HepG2 (cell line): ENCODE data around the gene CYBC1. TPM values are rescaled to one million over a fixed set of nuclear protein-coding genes. Genes with fewer than 3 reads are reported as not detected.

ENCODE experiments used
- BHLHE40 ChIP-seq: IDR thresholded peaks from 2 replicates; pipeline ENCODE4 v1.6.1; 2011; ENCODE audit warnings: low read length, improper control_type of control experiment
- IKZF4 ChIP-seq: sonication (generic); formaldehyde crosslinking; IDR thresholded peaks from 2 replicates; pipeline ENCODE4 v1.5.1; 2020; ENCODE audit warnings: borderline replicate concordance, mild to moderate bottlenecking, low read depth, missing genetic modification reagents; ENCODE audit errors: not compliant biosample characterization
- MAFF ChIP-seq: IDR thresholded peaks from 2 replicates; pipeline ENCODE4 v1.6.1; 2011; ENCODE audit warnings: low read depth, low read length, improper control_type of control experiment
- MEIS2 ChIP-seq: sonication (generic); formaldehyde crosslinking; IDR thresholded peaks from 2 replicates; pipeline ENCODE4 v1.9.0; 2021; ENCODE audit warnings: mild to moderate bottlenecking, missing genetic modification reagents
- NCOR1 ChIP-seq: fragments of 200-600 bp; sonication (generic); IDR thresholded peaks from 2 replicates; pipeline ENCODE4 v1.7.0; 2017; ENCODE audit warnings: antibody characterized with exemption, low read length, borderline replicate concordance
- PPARG ChIP-seq: conservative IDR thresholded peaks from 2 replicates; pipeline ENCODE4 v1.6.1; 2016; ENCODE audit warnings: missing biosample characterization, missing genetic modification reagents
- SIN3A ChIP-seq: IDR thresholded peaks from 2 replicates; pipeline ENCODE4 v1.6.1; 2011; ENCODE audit warnings: low read depth, mild to moderate bottlenecking, control low read depth, low read length, borderline replicate concordance
- TCF7L2 ChIP-seq: IDR thresholded peaks from 2 replicates; pipeline ENCODE4 v1.6.1; 2011; ENCODE audit warnings: mild to moderate bottlenecking, low read depth, low read length, moderate library complexity
- ZFX ChIP-seq: sonication (generic); formaldehyde crosslinking; IDR thresholded peaks from 2 replicates; pipeline ENCODE4 v1.4.0; 2020; ENCODE audit warnings: mild to moderate bottlenecking, low read depth, missing genetic modification reagents, moderate library complexity
- ZNF33A ChIP-seq: sonication (generic); formaldehyde crosslinking; IDR thresholded peaks from 2 replicates; pipeline ENCODE4 v1.5.1; 2020; ENCODE audit warnings: missing genetic modification reagents, mild to moderate bottlenecking, moderate library complexity, borderline replicate concordance
- ZNF562 ChIP-seq: sonication (generic); formaldehyde crosslinking; IDR thresholded peaks from 2 replicates; pipeline ENCODE4 v1.8.0; 2022; ENCODE audit warnings: missing genetic modification reagents, borderline replicate concordance
- ZNF619 ChIP-seq: sonication (generic); formaldehyde crosslinking; IDR thresholded peaks from 2 replicates; pipeline ENCODE4 v1.4.0; 2020; ENCODE audit warnings: mild to moderate bottlenecking, missing genetic modification reagents
- ZNF850 ChIP-seq: sonication (generic); formaldehyde crosslinking; conservative IDR thresholded peaks from 2 replicates; pipeline ENCODE4 v1.9.0; 2021; ENCODE audit warnings: mild to moderate bottlenecking, missing genetic modification reagents
- ZSCAN12 ChIP-seq: sonication (generic); formaldehyde crosslinking; IDR thresholded peaks from 2 replicates; pipeline ENCODE4 v1.9.0; 2021; ENCODE audit warnings: mild to moderate bottlenecking, missing genetic modification reagents
- polyA plus RNA-seq, 8 experiments: library from polyadenylated mRNA; depleted of rRNA in 3 of 8; stranded (reverse) in 7 of 8; unstranded in 1 of 8; fragments of >200 nt; fragmentation: Illumina TruSeq in 4 of 8; extraction: Trizol in 4 of 8; gene quantifications; 2 replicates each; pipeline versions ENCODE4 v1.2.1 to v1.2.3, GENCODE V29; 2011 to 2016; ENCODE audit warnings: low read depth in 4 of 8, missing spikeins in 1 of 8, mixed read lengths in 1 of 8; ENCODE audit not compliant: insufficient read depth in 1 of 8
- total RNA-seq, 5 experiments: library from RNA; depleted of rRNA; stranded (reverse); fragments of >200 nt; fragmentation: Illumina TruSeq; extraction: Trizol; gene quantifications; 2 replicates each; pipeline ENCODE4 v1.2.3, GENCODE V29; 2016; ENCODE audit warnings: low read depth in 1 of 5
- TF ChIP-seq, protein P1 (sequence below): sonication (generic); formaldehyde crosslinking; IDR thresholded peaks from 2 replicates; pipeline ENCODE4 v1.5.0; 2020; ENCODE audit warnings: missing genetic modification reagents
- TF ChIP-seq, protein P2 (sequence below): sonication (generic); formaldehyde crosslinking; IDR thresholded peaks from 2 replicates; pipeline ENCODE4 v1.8.0; 2022; ENCODE audit warnings: mild to moderate bottlenecking, missing genetic modification reagents; ENCODE audit not compliant: insufficient replicate concordance
- TF ChIP-seq, protein P3 (sequence below): sonication (generic); formaldehyde crosslinking; IDR thresholded peaks from 2 replicates; pipeline ENCODE4 v1.9.0; 2021; ENCODE audit warnings: missing genetic modification reagents, mild to moderate bottlenecking, borderline replicate concordance
- TF ChIP-seq, protein P4 (sequence below): sonication (generic); formaldehyde crosslinking; conservative IDR thresholded peaks from 2 replicates; pipeline ENCODE4 v1.5.0; 2020; ENCODE audit warnings: missing genetic modification reagents
- TF ChIP-seq, protein P5 (sequence below): sonication (generic); formaldehyde crosslinking; IDR thresholded peaks from 2 replicates; pipeline ENCODE4 v1.5.1; 2020; ENCODE audit warnings: missing genetic modification reagents, mild to moderate bottlenecking, borderline replicate concordance

The CYBC1 gene
- total and polyA plus RNA-seq, 2 of the 13 experiments (the other 11 are each of a cell fraction or from before 2014, with no cell fraction given) = 43.4 to 44.1 TPM

DNA sequence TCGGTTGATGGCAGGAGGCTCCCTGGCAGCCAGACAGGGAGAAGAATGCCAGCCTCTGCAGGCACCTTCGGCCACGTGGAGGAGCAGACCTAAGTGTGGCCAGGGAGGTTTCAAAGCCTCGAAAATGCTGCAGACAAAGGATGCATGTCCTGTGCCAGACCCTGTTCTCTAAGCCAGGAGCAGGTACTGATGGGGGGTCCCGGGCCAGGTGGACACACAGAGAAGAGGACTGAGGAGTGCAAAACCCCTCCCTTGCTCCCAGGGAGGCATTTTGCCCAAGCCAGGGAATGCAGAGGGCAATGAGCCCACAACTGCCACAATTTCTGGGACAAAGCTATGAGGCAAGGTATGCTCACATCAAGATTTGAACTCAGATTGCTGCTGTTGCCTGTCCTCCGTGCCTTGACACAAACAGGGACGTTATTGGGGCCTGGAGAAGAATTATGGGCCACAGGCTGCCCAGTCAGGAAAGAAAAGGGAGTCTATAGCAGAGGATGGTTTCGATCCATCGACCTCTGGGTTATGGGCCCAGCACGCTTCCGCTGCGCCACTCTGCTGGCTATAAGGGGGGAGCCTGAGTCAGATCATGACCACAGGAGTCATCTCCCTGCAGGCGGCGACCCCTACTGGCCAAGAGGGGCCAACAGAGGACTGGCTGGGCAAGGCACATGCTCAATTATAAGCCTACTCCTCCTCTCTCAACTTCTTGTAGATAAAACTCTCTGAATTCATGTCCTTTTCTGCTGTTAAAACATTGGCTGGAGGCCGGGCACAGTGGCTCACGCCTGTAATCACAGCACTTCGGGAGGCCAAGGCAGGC lies 43.9 kb upstream of the CYBC1 start (continued):
- TF ChIP-seq, protein P1, sequence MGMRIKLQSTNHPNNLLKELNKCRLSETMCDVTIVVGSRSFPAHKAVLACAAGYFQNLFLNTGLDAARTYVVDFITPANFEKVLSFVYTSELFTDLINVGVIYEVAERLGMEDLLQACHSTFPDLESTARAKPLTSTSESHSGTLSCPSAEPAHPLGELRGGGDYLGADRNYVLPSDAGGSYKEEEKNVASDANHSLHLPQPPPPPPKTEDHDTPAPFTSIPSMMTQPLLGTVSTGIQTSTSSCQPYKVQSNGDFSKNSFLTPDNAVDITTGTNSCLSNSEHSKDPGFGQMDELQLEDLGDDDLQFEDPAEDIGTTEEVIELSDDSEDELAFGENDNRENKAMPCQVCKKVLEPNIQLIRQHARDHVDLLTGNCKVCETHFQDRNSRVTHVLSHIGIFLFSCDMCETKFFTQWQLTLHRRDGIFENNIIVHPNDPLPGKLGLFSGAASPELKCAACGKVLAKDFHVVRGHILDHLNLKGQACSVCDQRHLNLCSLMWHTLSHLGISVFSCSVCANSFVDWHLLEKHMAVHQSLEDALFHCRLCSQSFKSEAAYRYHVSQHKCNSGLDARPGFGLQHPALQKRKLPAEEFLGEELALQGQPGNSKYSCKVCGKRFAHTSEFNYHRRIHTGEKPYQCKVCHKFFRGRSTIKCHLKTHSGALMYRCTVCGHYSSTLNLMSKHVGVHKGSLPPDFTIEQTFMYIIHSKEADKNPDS (CRISPR knock-in tag) = no peak; the same call in none of the 2 replicates
- TF ChIP-seq ZNF33A = no peak; the same call in 1 of the 2 replicates
- no peak for TF ChIP-seq ZNF850
- TF ChIP-seq TCF7L2 = no peak
- TF ChIP-seq, protein P2, sequence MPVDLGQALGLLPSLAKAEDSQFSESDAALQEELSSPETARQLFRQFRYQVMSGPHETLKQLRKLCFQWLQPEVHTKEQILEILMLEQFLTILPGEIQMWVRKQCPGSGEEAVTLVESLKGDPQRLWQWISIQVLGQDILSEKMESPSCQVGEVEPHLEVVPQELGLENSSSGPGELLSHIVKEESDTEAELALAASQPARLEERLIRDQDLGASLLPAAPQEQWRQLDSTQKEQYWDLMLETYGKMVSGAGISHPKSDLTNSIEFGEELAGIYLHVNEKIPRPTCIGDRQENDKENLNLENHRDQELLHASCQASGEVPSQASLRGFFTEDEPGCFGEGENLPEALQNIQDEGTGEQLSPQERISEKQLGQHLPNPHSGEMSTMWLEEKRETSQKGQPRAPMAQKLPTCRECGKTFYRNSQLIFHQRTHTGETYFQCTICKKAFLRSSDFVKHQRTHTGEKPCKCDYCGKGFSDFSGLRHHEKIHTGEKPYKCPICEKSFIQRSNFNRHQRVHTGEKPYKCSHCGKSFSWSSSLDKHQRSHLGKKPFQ = peak; percentile 90
- TF ChIP-seq, protein P3, sequence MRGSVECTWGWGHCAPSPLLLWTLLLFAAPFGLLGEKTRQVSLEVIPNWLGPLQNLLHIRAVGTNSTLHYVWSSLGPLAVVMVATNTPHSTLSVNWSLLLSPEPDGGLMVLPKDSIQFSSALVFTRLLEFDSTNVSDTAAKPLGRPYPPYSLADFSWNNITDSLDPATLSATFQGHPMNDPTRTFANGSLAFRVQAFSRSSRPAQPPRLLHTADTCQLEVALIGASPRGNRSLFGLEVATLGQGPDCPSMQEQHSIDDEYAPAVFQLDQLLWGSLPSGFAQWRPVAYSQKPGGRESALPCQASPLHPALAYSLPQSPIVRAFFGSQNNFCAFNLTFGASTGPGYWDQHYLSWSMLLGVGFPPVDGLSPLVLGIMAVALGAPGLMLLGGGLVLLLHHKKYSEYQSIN (CRISPR knock-in tag) = no peak
- TF ChIP-seq MEIS2 (CRISPR knock-in tag) = no peak; the same call in 1 of the 2 replicates
- peak; percentile 97 for TF ChIP-seq ZNF619 (CRISPR knock-in tag)
- TF ChIP-seq, protein P4, sequence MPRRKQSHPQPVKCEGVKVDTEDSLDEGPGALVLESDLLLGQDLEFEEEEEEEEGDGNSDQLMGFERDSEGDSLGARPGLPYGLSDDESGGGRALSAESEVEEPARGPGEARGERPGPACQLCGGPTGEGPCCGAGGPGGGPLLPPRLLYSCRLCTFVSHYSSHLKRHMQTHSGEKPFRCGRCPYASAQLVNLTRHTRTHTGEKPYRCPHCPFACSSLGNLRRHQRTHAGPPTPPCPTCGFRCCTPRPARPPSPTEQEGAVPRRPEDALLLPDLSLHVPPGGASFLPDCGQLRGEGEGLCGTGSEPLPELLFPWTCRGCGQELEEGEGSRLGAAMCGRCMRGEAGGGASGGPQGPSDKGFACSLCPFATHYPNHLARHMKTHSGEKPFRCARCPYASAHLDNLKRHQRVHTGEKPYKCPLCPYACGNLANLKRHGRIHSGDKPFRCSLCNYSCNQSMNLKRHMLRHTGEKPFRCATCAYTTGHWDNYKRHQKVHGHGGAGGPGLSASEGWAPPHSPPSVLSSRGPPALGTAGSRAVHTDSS (CRISPR knock-in tag) = 0 out of 2 replicates have a peak, but pooled peaks have one; percentile 31
- peak; percentile 57; the same call in 1 of the 2 replicates for TF ChIP-seq NCOR1
- no peak for TF ChIP-seq ZNF562 (CRISPR knock-in tag)
- TF ChIP-seq ZFX = peak; percentile 91
- TF ChIP-seq, protein P5, sequence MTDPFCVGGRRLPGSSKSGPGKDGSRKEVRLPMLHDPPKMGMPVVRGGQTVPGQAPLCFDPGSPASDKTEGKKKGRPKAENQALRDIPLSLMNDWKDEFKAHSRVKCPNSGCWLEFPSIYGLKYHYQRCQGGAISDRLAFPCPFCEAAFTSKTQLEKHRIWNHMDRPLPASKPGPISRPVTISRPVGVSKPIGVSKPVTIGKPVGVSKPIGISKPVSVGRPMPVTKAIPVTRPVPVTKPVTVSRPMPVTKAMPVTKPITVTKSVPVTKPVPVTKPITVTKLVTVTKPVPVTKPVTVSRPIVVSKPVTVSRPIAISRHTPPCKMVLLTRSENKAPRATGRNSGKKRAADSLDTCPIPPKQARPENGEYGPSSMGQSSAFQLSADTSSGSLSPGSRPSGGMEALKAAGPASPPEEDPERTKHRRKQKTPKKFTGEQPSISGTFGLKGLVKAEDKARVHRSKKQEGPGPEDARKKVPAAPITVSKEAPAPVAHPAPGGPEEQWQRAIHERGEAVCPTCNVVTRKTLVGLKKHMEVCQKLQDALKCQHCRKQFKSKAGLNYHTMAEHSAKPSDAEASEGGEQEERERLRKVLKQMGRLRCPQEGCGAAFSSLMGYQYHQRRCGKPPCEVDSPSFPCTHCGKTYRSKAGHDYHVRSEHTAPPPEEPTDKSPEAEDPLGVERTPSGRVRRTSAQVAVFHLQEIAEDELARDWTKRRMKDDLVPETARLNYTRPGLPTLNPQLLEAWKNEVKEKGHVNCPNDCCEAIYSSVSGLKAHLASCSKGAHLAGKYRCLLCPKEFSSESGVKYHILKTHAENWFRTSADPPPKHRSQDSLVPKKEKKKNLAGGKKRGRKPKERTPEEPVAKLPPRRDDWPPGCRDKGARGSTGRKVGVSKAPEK (CRISPR knock-in tag) = no peak
- TF ChIP-seq ZSCAN12 (CRISPR knock-in tag) = no peak; the same call in 1 of the 2 replicates
- TF ChIP-seq PPARG (CRISPR knock-in tag) = peak; percentile 63; the same call in 1 of the 2 replicates
- no peak for TF ChIP-seq MAFF
- peak; percentile 60 for TF ChIP-seq BHLHE40
- no peak for TF ChIP-seq IKZF4
- no peak for TF ChIP-seq SIN3A
